GM23338 (cell line): ENCODE measurements around the gene REG1B. TPM values are rescaled to one million over a fixed set of nuclear protein-coding genes. Genes with fewer than 3 reads are reported as not detected.

Source experiments
- CREB1 ChIP-seq: fragments of 250-450 bp; sonication (Bioruptor Pico); IDR thresholded peaks from 2 replicates; pipeline ENCODE4 v1.5.0; 2020; ENCODE audit warnings: low read depth, mild to moderate bottlenecking, moderate library complexity
- EZH2phosphoT487 ChIP-seq: fragments of 200-600 bp; sonication (generic); IDR thresholded peaks from one replicate; pipeline ENCODE4 v1.8.1; 2018; ENCODE audit warnings: antibody characterized with exemption; ENCODE audit not compliant: unreplicated experiment
- JUNB ChIP-seq: IDR thresholded peaks from one replicate; pipeline ENCODE4 v1.6.1; 2016; ENCODE audit warnings: antibody characterized with exemption; ENCODE audit not compliant: unreplicated experiment
- NANOG ChIP-seq: IDR thresholded peaks from 2 replicates; pipeline ENCODE4 v1.6.1; 2016; ENCODE audit warnings: antibody characterized with exemption, borderline replicate concordance
- POLR2AphosphoS5 ChIP-seq: IDR thresholded peaks from 2 replicates; pipeline ENCODE4 v1.6.1; 2016; ENCODE audit warnings: antibody characterized with exemption, low read depth
- STAT1 ChIP-seq: IDR thresholded peaks from one replicate; pipeline ENCODE4 v1.6.1; 2016; ENCODE audit warnings: antibody characterized with exemption; ENCODE audit not compliant: unreplicated experiment
- ZNF331 ChIP-seq: fragments of 250-450 bp; sonication (Bioruptor Pico); IDR thresholded peaks from 2 replicates; pipeline ENCODE4 v1.5.0; 2020; ENCODE audit warnings: low read depth, mild to moderate bottlenecking, moderate library complexity
- polyA plus RNA-seq: library from polyadenylated mRNA; unstranded; fragments of >200 nt; fragmentation: Nextera tagmentation; extraction: Ambion mirVana; gene quantifications from 2 replicates; pipeline ENCODE4 v1.2.1, GENCODE V29; 2016
- total RNA-seq: library from RNA; depleted of rRNA; stranded (reverse); fragments of >200 nt; shearing (Covaris generic); gene quantifications from 2 replicates; pipeline ENCODE4 v1.2.3, GENCODE V29; 2014
- TF ChIP-seq, protein P1 (sequence below): fragments of 250-450 bp; sonication (Bioruptor Pico); IDR thresholded peaks from 2 replicates; pipeline ENCODE4 v1.5.0; 2020; ENCODE audit warnings: mild to moderate bottlenecking, moderate library complexity
- TF ChIP-seq, protein P2 (sequence below): IDR thresholded peaks from one replicate; pipeline ENCODE4 v1.6.1; 2018; ENCODE audit warnings: antibody characterized with exemption; ENCODE audit not compliant: unreplicated experiment
- TF ChIP-seq, protein P3 (sequence below), 2 experiments: fragments of 200-600 bp in 1 of 2; sonication (generic) in 1 of 2; conservative IDR thresholded peaks; 2 replicates each; pipeline versions ENCODE4 v1.5.1 to v1.6.1; 2016 to 2017; ENCODE audit warnings: antibody characterized with exemption in 2 of 2, low read depth in 2 of 2, mild to moderate bottlenecking in 2 of 2, moderate library complexity in 1 of 2

The REG1B gene
- total and polyA plus RNA-seq, 2 experiments from 2014 or later = not detected

DNA sequence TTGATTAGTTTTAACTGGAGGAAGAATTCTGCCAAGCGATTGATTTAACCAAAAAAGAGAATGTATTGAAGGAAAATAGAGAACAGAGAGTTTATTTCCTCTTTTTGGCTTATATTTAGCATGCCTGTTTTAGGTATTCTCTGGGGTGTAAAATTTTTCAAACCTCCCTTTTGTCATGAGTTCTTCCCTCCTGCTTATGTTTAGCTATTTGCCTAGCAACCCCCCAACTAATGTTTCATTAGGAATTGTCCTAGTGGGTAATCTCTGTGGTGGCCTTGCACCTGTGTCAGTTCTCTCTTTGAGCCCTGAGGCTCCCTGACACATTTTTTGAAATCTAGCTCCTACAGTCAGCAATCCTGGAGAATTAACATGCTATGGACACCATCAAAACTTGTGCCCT lies 12.5 kb upstream of the REG1B start (continued):
- TF ChIP-seq, protein P1, sequence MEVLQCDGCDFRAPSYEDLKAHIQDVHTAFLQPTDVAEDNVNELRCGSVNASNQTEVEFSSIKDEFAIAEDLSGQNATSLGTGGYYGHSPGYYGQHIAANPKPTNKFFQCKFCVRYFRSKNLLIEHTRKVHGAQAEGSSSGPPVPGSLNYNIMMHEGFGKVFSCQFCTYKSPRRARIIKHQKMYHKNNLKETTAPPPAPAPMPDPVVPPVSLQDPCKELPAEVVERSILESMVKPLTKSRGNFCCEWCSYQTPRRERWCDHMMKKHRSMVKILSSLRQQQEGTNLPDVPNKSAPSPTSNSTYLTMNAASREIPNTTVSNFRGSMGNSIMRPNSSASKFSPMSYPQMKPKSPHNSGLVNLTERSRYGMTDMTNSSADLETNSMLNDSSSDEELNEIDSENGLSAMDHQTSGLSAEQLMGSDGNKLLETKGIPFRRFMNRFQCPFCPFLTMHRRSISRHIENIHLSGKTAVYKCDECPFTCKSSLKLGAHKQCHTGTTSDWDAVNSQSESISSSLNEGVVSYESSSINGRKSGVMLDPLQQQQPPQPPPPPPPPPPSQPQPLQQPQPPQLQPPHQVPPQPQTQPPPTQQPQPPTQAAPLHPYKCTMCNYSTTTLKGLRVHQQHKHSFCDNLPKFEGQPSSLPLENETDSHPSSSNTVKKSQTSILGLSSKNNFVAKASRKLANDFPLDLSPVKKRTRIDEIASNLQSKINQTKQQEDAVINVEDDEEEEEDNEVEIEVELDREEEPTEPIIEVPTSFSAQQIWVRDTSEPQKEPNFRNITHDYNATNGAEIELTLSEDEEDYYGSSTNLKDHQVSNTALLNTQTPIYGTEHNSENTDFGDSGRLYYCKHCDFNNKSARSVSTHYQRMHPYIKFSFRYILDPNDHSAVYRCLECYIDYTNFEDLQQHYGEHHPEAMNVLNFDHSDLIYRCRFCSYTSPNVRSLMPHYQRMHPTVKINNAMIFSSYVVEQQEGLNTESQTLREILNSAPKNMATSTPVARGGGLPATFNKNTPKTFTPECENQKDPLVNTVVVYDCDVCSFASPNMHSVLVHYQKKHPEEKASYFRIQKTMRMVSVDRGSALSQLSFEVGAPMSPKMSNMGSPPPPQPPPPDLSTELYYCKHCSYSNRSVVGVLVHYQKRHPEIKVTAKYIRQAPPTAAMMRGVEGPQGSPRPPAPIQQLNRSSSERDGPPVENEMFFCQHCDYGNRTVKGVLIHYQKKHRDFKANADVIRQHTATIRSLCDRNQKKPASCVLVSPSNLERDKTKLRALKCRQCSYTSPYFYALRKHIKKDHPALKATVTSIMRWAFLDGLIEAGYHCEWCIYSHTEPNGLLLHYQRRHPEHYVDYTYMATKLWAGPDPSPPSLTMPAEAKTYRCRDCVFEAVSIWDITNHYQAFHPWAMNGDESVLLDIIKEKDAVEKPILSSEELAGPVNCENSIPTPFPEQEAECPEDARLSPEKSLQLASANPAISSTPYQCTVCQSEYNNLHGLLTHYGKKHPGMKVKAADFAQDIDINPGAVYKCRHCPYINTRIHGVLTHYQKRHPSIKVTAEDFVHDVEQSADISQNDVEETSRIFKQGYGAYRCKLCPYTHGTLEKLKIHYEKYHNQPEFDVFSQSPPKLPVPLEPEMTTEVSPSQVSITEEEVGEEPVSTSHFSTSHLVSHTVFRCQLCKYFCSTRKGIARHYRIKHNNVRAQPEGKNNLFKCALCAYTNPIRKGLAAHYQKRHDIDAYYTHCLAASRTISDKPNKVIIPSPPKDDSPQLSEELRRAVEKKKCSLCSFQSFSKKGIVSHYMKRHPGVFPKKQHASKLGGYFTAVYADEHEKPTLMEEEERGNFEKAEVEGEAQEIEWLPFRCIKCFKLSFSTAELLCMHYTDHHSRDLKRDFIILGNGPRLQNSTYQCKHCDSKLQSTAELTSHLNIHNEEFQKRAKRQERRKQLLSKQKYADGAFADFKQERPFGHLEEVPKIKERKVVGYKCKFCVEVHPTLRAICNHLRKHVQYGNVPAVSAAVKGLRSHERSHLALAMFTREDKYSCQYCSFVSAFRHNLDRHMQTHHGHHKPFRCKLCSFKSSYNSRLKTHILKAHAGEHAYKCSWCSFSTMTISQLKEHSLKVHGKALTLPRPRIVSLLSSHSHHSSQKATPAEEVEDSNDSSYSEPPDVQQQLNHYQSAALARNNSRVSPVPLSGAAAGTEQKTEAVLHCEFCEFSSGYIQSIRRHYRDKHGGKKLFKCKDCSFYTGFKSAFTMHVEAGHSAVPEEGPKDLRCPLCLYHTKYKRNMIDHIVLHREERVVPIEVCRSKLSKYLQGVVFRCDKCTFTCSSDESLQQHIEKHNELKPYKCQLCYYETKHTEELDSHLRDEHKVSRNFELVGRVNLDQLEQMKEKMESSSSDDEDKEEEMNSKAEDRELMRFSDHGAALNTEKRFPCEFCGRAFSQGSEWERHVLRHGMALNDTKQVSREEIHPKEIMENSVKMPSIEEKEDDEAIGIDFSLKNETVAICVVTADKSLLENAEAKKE = no peak
- TF ChIP-seq ZNF331 (CRISPR knock-in tag) = no peak
- TF ChIP-seq NANOG = no peak
- TF ChIP-seq POLR2AphosphoS5 = no peak
- TF ChIP-seq STAT1 = no peak
- no peak for TF ChIP-seq JUNB
- TF ChIP-seq, protein P2, sequence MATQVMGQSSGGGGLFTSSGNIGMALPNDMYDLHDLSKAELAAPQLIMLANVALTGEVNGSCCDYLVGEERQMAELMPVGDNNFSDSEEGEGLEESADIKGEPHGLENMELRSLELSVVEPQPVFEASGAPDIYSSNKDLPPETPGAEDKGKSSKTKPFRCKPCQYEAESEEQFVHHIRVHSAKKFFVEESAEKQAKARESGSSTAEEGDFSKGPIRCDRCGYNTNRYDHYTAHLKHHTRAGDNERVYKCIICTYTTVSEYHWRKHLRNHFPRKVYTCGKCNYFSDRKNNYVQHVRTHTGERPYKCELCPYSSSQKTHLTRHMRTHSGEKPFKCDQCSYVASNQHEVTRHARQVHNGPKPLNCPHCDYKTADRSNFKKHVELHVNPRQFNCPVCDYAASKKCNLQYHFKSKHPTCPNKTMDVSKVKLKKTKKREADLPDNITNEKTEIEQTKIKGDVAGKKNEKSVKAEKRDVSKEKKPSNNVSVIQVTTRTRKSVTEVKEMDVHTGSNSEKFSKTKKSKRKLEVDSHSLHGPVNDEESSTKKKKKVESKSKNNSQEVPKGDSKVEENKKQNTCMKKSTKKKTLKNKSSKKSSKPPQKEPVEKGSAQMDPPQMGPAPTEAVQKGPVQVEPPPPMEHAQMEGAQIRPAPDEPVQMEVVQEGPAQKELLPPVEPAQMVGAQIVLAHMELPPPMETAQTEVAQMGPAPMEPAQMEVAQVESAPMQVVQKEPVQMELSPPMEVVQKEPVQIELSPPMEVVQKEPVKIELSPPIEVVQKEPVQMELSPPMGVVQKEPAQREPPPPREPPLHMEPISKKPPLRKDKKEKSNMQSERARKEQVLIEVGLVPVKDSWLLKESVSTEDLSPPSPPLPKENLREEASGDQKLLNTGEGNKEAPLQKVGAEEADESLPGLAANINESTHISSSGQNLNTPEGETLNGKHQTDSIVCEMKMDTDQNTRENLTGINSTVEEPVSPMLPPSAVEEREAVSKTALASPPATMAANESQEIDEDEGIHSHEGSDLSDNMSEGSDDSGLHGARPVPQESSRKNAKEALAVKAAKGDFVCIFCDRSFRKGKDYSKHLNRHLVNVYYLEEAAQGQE = no peak
- TF ChIP-seq, protein P3, sequence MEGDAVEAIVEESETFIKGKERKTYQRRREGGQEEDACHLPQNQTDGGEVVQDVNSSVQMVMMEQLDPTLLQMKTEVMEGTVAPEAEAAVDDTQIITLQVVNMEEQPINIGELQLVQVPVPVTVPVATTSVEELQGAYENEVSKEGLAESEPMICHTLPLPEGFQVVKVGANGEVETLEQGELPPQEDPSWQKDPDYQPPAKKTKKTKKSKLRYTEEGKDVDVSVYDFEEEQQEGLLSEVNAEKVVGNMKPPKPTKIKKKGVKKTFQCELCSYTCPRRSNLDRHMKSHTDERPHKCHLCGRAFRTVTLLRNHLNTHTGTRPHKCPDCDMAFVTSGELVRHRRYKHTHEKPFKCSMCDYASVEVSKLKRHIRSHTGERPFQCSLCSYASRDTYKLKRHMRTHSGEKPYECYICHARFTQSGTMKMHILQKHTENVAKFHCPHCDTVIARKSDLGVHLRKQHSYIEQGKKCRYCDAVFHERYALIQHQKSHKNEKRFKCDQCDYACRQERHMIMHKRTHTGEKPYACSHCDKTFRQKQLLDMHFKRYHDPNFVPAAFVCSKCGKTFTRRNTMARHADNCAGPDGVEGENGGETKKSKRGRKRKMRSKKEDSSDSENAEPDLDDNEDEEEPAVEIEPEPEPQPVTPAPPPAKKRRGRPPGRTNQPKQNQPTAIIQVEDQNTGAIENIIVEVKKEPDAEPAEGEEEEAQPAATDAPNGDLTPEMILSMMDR (conservative IDR thresholded peaks at IDR 0.05; ENCODE audit: low read depth in 2 of 2) = no peak
- no peak for TF ChIP-seq EZH2phosphoT487
- no peak for TF ChIP-seq CREB1
